Femur (tissue), 1 donor: ENCODE data around the gene NNAT.

ENCODE experiments used
- DNase-seq: peaks from one replicate; pipeline ENCODE4 v3.0.0-alpha.2; 2017

NNAT gene

GRCh38 chr20:37567671-37568588, 46.9 kb downstream of the NNAT start:
- DNase-seq = peak; percentile 48

GRCh38 chr20:37570419-37570818, 49.4 kb downstream of the NNAT start:
- DNase-seq = no peak

DNA sequence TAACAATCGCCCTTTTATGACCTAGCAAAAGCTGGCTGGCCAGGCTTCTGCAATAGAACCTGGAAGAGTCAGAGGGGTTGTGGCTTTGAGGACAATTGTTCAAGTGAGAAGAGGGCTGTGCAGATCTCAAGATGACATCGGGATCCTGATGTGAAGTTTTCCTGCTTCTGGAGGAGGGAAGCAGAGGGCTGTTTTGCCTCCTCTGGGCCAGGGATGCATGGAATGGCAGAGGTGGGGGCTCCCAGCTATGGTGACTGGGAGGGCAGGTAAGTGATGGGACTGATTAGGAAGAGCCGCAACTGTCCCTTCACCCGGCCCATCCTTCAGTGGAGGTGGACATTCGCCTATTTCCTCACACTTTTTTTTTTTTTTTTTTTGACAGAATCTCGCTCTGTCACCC, 50.0 kb downstream of the NNAT start:
- no peak for DNase-seq
